IPS DF 6.9 (cell line): ENCODE measurements around the gene PRPF40B.

Source experiments
- DNase-seq: peaks from one replicate; pipeline ENCODE4 v3.0.0-alpha.2; 2013; ENCODE audit warnings: low read depth, low spot score
- H3K27ac ChIP-seq: one replicate; pipeline ENCODE4 v1.5.1; 2013; ENCODE audit warnings: low read length, control low read depth
- H3K27me3 ChIP-seq: 2 replicates; pipeline ENCODE4 v1.6.1; 2013; ENCODE audit warnings: mild to moderate bottlenecking, low read length; ENCODE audit not compliant: control insufficient read depth, insufficient read depth
- H3K36me3 ChIP-seq: 2 replicates; pipeline ENCODE4 v1.6.1; 2013; ENCODE audit warnings: low read length; ENCODE audit not compliant: control insufficient read depth, insufficient read depth
- H3K4me1 ChIP-seq: 2 replicates; pipeline ENCODE4 v1.6.1; 2013; ENCODE audit warnings: low read length; ENCODE audit not compliant: control insufficient read depth, insufficient read depth
- H3K4me3 ChIP-seq: 2 replicates; pipeline ENCODE4 v1.5.1; 2013; ENCODE audit warnings: mild to moderate bottlenecking, low read length
- H3K9me3 ChIP-seq: 2 replicates; pipeline ENCODE4 v1.6.1; 2013; ENCODE audit warnings: low read length, inconsistent platforms; ENCODE audit not compliant: control insufficient read depth, insufficient read depth
- WGBS: extraction: QIAGEN DNeasy Blood & Tissue Kit; methylation state at CpG from one replicate; pipeline ENCODE4 v1.1.7; 2013; ENCODE audit warnings: mixed read lengths, missing lambda C conversion rate; ENCODE audit not compliant: insufficient read length, insufficient coverage; 5-methylcytosine and 5-hydroxymethylcytosine counted together

Gene PRPF40B

DNA sequence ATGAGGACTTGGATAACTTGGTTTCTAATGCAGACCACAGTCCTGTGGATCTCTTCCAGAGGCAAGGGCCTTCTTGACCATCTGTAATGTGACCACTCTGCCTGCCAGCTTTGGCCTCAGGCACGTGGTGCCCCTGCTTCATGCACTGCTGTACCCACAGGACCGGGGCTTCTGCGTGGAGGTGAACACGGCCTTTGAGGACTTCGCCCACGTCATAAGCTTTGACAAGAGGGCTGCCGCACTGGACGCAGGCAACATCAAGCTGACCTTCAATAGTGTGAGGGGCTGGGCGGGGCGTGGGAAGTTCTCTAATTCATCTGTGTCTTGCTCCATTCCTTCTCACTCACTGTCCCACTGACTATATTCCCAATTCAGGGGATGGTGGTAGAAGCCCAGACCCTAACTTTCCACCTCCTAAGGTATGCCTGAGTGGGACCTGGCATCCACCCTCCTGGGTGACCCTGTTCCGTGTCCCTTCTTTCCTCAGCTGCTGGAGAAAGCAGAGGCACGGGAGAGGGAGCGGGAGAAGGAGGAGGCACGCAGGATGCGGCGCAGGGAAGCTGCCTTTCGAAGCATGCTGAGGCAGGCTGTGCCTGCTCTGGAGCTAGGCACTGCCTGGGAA is 18.5 kb downstream of the PRPF40B start:
- Histone ChIP-seq H3K4me1 (peaks cover 3% of the 10 kb centered on the region; the same call in 1 of the 2 replicates), H3K4me3 (no peak overlapping the region), H3K27me3 (no peaks in the 10 kb centered on the region), H3K27ac (no peak overlapping the region), H3K9me3 (no peaks in the 10 kb centered on the region), H3K36me3 (peaks cover 15% of the 10 kb centered on the region)
- WGBS: no CpG with 5 or more reads among the region's 17 CpGs
- DNase-seq: no peak

DNA sequence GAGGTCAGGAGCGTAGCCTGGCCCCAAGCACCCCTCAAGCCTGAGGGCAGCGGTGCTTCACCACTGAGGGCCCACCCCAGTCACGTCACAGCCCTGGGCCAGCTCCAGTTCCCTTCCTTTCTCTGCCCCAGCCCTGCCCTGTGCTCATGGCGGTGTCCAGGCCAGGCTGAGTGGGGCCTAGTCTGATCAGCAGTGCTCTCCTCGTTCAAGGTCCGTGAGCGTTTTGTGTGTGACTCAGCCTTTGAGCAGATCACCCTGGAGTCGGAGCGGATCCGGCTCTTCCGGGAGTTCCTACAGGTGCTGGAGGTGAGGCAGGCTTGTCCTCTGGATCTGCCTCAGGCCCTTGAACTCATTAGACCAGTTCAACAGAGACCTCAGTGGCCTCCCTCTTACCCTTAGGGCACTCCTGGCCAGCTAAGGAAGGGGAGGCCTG is 19.0 kb downstream of the PRPF40B start:
- DNase-seq: no peak
- H3K9me3 ChIP-seq: no peaks in the 10 kb centered on the region
- peaks cover 15% of the 10 kb centered on the region for H3K36me3 ChIP-seq
- peaks cover under 1% of the 10 kb centered on the region; the same call in 1 of the 2 replicates for H3K4me1 ChIP-seq
- H3K27ac ChIP-seq: no peak overlapping the region
- no CpG with 5 or more reads among the region's 11 CpGs for WGBS
- H3K4me3 ChIP-seq: no peak overlapping the region
- no peaks in the 10 kb centered on the region for H3K27me3 ChIP-seq

DNA sequence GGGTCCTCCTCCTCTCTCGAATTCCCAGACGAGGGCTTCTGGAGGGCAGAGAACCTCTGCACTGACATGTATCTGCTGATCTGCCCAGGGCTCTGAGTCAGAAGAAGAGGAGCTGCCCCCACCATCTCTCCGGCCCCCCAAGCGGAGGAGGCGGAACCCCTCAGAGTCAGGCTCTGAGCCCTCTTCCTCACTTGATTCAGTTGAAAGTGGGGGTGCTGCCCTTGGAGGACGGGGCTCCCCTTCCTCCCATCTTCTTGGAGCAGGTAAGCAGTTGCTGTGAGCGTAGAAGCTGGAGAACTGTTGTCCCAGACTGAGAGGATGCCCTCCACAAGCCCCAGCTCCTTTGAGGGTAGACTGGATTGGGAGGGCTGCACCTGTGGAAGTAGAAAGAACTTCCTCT is 19.8 kb downstream of the PRPF40B start:
- Histone ChIP-seq H3K27ac (no peak overlapping the region), H3K4me1 (no peaks in the 10 kb centered on the region; the same call in 1 of the 2 replicates), H3K27me3 (no peaks in the 10 kb centered on the region), H3K9me3 (no peaks in the 10 kb centered on the region), H3K36me3 (peaks cover 15% of the 10 kb centered on the region), H3K4me3 (no peak overlapping the region)
- no peak for DNase-seq
- no CpG with 5 or more reads among the region's 7 CpGs for WGBS

DNA sequence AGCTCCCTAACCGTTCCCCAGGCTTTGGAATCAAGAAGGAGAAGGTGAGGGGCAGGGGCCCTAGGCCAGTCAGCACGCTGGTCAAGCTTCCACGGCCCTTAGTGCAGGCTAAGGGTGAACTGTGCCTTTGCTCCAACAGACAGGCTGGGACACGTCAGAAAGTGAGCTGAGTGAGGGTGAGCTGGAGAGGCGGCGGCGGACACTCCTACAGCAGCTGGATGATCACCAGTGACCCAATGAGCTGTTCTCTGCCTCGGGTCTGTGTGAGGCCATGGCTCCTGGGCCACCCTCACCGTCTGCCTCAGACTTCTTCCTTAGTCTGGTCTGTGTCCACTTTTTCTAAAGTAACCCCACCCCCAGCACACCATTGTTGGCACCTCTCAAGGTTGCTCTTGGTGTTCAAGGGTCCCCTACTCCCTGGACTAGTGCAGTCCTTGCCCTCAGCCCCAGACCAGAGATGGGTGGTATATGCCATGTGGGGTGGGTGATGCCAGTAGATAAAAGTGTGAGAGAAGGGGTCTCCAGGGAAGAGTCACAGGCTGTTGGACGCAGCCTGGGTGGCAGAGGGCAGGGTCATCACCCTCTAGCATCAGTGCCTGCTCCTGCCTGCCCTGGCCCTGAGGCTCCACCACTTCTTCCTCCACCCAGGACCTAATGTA is 20.7 kb downstream of the PRPF40B start:
- H3K4me3 ChIP-seq: no peak overlapping the region
- no peaks in the 10 kb centered on the region for H3K9me3 ChIP-seq
- peaks cover 20% of the 10 kb centered on the region for H3K36me3 ChIP-seq
- H3K27me3 ChIP-seq: no peaks in the 10 kb centered on the region
- WGBS: no CpG with 5 or more reads among the region's 10 CpGs
- H3K4me1 ChIP-seq: no peaks in the 10 kb centered on the region; the same call in 1 of the 2 replicates
- no peak for DNase-seq
- no peak overlapping the region for H3K27ac ChIP-seq

DNA sequence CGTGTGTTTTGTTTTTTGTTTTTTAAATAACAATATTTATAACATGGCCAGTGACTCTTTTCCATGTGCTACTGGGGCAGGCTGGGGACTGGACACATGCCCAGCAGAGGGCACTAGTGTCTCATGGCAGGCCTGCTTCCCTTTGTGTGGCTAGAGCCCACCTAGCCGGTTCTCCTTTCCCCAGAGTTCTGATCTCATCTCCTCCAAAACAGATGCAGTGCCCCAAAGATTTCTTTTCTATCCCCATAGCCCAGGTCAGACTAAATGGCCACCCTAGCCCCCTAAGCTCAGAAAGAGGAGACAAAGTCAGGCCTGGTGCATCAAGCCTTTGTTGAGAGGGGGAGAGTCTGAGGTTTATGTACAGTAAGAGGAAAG is 21.2 kb downstream of the PRPF40B start:
- peaks cover 25% of the 10 kb centered on the region for H3K36me3 ChIP-seq
- no peak overlapping the region for H3K4me3 ChIP-seq
- no peak overlapping the region for H3K27ac ChIP-seq
- no peaks in the 10 kb centered on the region for H3K9me3 ChIP-seq
- H3K27me3 ChIP-seq: no peaks in the 10 kb centered on the region
- no CpG with 5 or more reads among the region's 2 CpGs for WGBS
- no peaks in the 10 kb centered on the region; the same call in 1 of the 2 replicates for H3K4me1 ChIP-seq
- peak; percentile 63 for DNase-seq

DNA sequence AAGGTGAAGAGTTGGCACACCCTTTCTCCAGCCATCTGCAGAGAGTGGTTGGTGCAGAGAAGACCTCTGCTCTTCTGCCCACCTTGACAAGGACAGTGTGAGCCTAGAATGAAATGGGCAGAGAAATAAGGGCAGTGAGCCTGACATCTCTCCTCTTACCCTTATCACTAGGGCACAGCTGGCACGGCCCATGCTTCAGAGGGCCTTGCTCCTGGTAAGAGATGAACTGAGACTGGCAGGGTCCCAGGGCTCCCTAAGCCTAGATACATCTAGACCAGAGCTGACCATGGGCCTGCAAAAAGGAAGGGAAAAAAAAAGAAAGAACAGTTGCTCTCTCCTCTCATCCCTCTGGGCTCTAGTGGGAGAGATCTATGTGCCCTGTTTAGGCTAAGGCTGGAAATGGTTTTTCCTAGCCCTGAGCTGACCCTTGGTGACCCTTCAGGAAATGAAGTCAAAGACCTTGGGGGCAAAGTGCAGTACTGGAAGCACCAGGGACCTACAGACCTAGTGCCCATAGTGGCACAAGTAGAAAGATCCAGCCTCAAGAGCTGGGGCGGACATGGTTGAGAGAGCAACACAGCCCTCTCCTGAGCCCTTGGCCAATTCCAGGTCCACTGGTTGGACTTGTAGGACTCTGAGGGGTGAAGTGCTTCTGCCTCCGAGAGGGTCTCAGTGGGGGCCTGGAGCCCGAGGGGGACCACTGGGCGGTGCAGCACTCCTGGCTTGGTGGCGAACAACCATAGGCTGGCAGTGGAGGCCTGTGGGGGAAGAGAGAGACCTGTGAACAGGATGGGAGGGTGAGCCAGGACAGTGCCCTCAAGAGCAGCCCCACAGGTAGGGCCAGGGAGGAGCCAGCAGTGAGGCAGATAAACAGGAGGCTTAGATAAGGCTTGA is 22.0 kb downstream of the PRPF40B start:
- Histone ChIP-seq H3K4me3 (no peak overlapping the region), H3K4me1 (no peaks in the 10 kb centered on the region; the same call in 1 of the 2 replicates), H3K27ac (no peak overlapping the region), H3K9me3 (no peaks in the 10 kb centered on the region), H3K36me3 (peaks cover 31% of the 10 kb centered on the region), H3K27me3 (no peaks in the 10 kb centered on the region)
- no CpG with 5 or more reads among the region's 6 CpGs for WGBS
- DNase-seq: no peak

DNA sequence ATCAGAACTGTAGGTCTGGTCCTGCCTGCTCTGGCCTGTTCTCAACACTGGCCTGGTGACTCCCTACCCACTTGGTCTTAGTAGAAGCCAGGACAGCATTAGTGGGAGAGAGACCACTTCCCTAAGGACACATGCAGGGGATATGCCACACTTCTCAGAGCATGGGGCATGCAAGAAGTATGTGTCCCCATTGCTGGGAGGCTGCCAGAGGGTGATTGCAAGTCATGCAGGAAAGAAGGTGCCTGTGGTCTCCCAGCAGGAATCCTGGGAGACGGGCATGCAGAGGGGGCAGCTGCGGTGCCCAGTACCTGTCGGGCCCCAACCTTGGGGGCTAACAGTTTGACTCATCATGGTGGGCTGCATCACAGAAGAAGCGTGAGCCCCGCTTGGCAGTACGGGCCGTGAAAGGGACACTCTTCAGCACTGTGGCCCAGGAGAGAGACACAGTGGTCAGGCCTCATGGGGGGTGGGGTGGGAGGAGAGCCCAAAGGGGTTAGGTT is 23.0 kb downstream of the PRPF40B start:
- no peak overlapping the region for H3K4me3 ChIP-seq
- no peak overlapping the region for H3K27ac ChIP-seq
- H3K4me1 ChIP-seq: no peaks in the 10 kb centered on the region; the same call in 1 of the 2 replicates
- no peaks in the 10 kb centered on the region for H3K27me3 ChIP-seq
- no CpG with 5 or more reads among the region's 7 CpGs for WGBS
- peaks cover 35% of the 10 kb centered on the region for H3K36me3 ChIP-seq
- DNase-seq: no peak
- H3K9me3 ChIP-seq: no peaks in the 10 kb centered on the region

DNA sequence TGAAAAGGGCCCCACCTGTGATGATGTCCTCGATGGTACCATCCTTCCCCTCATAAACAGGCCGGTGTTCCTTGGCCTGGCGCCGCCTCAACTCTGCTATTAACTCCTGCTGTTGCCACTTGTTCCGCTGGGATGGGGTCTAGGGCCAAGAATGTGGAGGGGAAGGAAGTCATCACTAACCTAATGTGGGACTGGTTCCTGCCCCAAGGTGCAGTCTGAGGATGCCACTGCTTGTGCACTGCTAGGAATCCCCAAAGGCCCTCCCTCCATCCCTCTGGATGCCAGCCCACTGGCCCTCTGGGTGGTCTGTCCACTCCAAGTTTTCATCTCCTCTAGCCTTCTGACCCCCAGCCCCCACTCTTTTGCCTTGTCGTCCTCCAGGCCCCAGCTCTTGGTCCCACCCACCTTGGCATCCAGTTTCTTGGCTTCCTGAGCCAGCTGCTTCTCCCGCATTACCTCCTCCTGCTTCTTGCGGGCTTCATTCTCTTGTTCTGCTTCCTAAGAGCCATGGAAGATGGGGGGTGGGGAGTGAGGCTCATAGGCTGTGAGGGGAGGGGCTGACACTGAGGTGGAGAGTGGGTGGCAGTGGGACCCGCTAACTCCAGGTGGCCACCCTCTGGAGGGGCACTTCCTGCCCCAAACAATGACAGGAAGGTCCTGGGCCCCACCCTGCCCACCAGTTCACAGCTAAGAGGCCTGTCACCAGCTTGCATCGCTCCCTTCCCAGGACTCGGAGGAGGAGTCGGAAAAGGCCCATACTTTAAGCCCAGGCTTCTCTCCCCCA is 23.7 kb downstream of the PRPF40B start:
- peaks cover 34% of the 10 kb centered on the region for H3K36me3 ChIP-seq
- WGBS: no CpG with 5 or more reads among the region's 12 CpGs
- no peak overlapping the region for H3K4me3 ChIP-seq
- H3K4me1 ChIP-seq: peaks cover 2% of the 10 kb centered on the region; the same call in 1 of the 2 replicates
- DNase-seq: no peak
- no peaks in the 10 kb centered on the region for H3K9me3 ChIP-seq
- no peaks in the 10 kb centered on the region for H3K27me3 ChIP-seq
- H3K27ac ChIP-seq: no peak overlapping the region

DNA sequence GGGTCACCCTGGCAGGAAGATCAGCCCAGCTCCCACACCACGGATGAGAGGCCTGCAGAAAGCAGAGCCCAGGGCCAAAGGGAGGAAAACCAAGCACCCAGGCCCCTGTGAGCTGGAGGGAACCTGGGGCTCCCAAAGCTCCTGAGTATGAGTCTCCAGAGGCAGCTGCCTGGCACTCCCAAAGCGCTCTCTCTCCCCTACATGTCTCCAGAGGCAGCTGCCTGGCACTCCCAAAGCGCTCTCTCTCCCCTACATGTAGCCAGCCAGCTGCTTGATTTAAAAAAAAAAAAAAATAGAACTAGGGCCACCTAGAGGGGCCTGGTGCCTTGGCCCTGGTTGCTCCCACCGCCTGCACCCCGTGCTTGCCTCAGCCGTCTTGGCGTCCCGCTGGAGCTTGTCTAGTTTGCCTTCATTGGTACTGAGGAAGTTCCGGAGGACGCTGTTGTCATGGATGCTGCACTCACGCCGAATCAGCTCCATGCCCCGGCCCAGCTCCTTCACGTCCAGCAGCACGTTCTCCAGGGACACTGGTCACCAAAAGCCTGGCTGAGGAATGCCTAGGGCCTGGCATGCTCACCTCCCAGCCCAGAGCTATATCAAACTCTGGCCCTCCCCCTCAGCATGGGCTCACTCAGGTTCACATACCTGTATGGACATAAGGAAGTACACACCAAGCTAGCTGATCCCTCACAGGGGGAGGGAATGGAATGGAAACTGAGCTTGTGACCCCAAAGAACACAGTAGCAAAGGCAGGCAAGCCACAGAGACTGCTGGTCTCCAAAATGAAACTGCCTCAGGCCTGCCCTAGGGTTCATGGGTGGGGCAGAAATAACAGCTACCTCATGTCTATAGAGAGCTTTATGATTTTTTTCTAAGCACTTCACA is 24.7 kb downstream of the PRPF40B start:
- H3K27me3 ChIP-seq: no peaks in the 10 kb centered on the region
- no peaks in the 10 kb centered on the region for H3K9me3 ChIP-seq
- no CpG with 5 or more reads among the region's 15 CpGs for WGBS
- peaks cover 2% of the 10 kb centered on the region; the same call in 1 of the 2 replicates for H3K4me1 ChIP-seq
- H3K36me3 ChIP-seq: peaks cover 28% of the 10 kb centered on the region
- no peak for DNase-seq
- H3K27ac ChIP-seq: no peak overlapping the region
- H3K4me3 ChIP-seq: no peak overlapping the region
